Astrocyte of the cerebellum (primary cell): ENCODE measurements around the gene WDR5B.

Experiments
- DNase-seq: peaks from one replicate; pipeline ENCODE4 v3.0.0-alpha.2; 2011; ENCODE audit warnings: low read depth
- H3K4me3 ChIP-seq: 2 replicates; pipeline ENCODE4 v1.5.1; 2011; ENCODE audit warnings: mild to moderate bottlenecking, low read depth, low read length, moderate library complexity
- CTCF ChIP-seq: IDR thresholded peaks from 2 replicates; pipeline ENCODE4 v1.5.1; 2012; ENCODE audit warnings: low read length, low read depth, moderate library complexity, mild to moderate bottlenecking; ENCODE audit errors: missing control alignments
- in situ Hi-C: cut with HindIII; loops from 2 replicates; pipeline ENCODE4 v1.10.0; 2017; ENCODE audit warnings: low sequenced_read_pairs

Gene WDR5B

GRCh38 chr3:122410639-122411038 is 5.2 kb downstream of the WDR5B start:
- no peak for DNase-seq
- no peak overlapping the region for H3K4me3 ChIP-seq
- TF ChIP-seq CTCF, result no peak
- in situ Hi-C loops, result no loop called here

- in situ Hi-C loops, result no loop called here
Measured at GRCh38 chr3:122410111-122410510, 5.8 kb downstream of the WDR5B start.

GRCh38 chr3:122409446-122409845 is 6.4 kb downstream of the WDR5B start:
- no peak for DNase-seq
- H3K4me3 ChIP-seq, result no peak overlapping the region
- no peak for TF ChIP-seq CTCF
- in situ Hi-C loops, result no loop called here

More at GRCh38 chr3:122410111-122410510, 5.8 kb downstream of the WDR5B start:
- H3K4me3 ChIP-seq, result no peak overlapping the region
- no peak for TF ChIP-seq CTCF
- no peak for DNase-seq

GRCh38 chr3:122407946-122408345 is 7.9 kb downstream of the WDR5B start:
- in situ Hi-C loops, result no loop called here
- no peak overlapping the region for H3K4me3 ChIP-seq
- TF ChIP-seq CTCF, result no peak
- DNase-seq, result no peak

- no peak overlapping the region for H3K4me3 ChIP-seq
- no peak for TF ChIP-seq CTCF
- no peak for DNase-seq
- in situ Hi-C loops, result no loop called here
Measured at GRCh38 chr3:122406198-122406597, 9.7 kb downstream of the WDR5B start.

- in situ Hi-C loops, result no loop called here
- no peak overlapping the region for H3K4me3 ChIP-seq
- DNase-seq, result no peak
- no peak for TF ChIP-seq CTCF
Measured at GRCh38 chr3:122405015-122405414, 10.8 kb downstream of the WDR5B start.

GRCh38 chr3:122403489-122403888 is 12.4 kb downstream of the WDR5B start:
- H3K4me3 ChIP-seq, result no peak overlapping the region
- in situ Hi-C loops, result no loop called here
- no peak for TF ChIP-seq CTCF
- peak; percentile 44 for DNase-seq
